NCI-H345 (cell line): ENCODE measurements around the gene DIAPH2.

Experiments used
- DNase-seq: peaks from one replicate; lab custom pipeline; 2025; lab: John Stamatoyannopoulos, UW

The DIAPH2 gene

DNA sequence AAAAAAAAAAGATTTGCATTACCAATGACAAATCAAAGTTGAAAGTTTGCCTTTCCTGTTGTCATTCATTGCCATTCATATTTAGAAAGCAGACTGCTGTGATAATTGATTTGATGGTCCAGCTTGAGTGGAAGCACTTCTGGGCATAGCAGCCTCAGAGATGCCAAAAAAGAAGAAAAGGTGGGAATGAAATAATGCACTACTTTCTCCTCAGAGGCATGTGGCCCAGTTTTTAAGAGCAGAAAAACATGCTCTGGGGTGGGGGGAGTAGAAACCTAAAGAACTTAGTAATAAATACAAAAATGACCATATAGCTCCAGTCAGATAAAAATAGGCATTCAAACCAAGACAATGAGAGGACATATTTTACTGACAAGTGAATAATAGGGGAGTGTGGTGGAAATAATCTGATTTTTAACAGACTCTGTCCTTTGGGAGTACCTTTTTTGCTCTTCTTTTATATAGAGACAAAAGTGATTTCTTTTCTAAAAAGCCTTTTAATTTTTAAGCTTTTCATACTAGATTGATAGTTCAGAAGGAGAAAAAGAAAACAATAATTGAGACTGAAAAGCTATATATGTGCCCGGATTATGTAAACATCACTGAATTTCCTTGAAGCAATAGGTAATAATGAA, 798.1 kb downstream of the DIAPH2 start:
- DNase-seq = no peak

DNA sequence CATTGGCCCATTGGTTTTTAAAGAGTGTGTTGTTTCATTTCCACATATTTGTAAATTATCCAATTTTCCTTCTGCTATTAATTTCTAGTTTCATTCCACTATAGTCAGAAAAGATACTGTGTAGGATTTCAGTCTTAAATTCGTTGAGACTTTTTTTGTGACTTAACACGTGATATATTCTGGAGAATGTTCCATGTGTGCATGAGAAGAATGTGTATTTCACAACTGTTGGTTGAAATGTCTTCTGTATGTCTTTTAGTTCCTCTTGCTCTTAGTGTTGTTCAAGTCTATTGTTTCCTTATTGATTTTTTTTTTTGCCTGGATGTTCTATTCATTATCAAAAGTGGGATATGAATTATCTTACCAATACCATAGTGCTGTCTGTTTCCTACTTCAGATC, 806.0 kb downstream of the DIAPH2 start:
- no peak for DNase-seq

DNA sequence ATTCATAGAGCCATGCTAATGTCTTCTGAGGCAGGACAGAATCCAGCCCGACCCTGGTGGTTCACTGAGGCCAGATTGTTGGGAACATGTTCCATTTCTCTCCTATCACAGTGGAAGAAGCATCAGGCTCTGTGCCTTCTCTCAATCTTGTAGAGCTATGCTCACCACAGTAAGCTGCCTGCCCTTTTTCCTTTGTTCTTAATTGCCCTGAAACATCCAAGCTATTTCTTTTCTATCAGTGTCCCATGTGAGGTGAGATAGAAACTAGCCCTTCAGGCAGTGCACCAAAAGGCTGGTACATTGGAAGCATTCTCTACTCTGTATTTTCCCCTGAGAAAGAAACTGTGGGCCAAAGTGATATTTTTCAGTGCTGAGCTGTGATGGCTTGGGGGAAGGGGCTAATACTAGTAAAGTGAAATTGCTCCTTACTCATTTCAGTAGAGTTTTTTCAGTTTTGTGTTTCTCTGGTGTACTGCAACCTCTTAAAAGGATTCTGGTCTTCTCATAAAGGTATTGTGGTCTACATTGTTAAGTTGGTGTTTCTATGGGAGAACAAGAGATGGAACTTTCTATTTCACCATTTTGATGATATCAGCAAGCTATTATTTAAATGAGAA, 810.2 kb downstream of the DIAPH2 start:
- no peak for DNase-seq

DNA sequence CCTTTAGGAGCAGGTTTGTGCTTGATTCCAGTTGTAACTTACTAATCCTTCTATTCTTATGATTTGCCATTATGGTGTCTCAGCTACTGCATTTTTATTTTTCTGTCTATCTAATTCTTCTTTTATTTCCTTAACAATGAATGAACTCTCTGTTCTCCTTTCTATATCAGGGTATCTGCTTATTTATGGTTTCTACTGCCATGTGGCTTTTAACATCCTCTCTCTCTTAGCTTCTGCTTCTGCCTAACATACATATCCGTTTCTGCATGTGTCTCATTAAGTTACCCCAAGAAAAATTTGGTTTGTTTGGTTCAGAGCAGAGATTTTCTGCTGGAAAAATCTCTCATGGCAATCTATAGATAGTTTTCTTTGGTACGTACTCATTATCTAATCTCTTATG, 813.5 kb downstream of the DIAPH2 start:
- DNase-seq = no peak

DNA sequence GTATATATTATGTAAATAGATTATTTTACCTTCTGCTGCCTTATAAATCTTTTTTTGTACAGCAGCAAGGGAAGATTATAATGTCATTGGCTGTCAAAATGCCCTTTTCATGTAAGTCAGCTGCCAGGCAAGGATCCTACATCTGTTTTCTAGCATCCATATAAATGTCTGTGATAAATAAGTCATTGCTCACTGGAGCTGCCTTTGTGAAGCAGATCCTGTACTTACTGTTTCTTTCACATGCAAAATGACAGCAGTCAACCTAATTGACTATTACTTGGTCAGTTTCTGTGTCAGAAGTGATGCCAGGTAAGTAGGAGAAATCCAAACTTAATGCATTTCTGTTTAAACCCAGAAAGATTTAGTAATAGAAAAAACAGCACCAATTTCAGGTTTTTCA, 819.8 kb downstream of the DIAPH2 start:
- no peak for DNase-seq

DNA sequence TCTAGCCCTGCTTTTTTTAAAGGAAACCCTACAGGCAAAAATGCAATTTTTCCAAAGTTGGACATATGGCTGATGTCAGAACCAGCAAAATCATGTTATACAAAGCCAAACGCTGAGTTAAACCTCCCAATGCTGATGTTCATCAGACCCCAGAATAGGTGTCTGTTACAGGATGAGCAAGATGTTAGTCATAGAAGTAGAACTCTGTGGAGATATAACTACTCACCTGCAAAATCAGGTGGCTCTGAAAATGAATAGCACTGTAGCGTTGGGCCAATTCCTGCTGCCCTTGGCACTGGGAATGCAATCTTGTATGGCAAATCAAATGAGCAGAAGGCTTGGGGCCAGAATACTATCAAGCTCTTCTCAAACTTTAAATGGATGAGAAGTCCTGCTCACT, 833.1 kb downstream of the DIAPH2 start:
- DNase-seq = no peak

DNA sequence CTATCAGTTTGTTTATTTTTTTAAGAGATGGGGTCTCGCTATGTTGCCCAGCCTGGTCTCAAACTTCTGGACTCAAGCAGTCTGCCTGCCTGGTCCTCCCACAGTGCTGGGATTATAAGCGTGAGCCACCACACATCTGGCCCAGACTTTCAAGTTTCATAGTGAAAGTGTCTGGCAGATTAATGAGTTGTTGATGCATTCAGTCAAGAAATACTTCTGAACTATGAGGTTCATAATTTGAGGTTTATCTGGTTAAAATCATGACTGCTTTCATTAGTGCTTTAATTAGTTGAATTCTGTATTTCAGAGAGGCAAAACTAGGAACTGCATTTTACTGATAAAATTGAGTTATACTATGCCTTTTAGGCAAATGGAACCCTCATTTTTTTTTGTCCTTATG, 837.7 kb downstream of the DIAPH2 start:
- DNase-seq = no peak

DNA sequence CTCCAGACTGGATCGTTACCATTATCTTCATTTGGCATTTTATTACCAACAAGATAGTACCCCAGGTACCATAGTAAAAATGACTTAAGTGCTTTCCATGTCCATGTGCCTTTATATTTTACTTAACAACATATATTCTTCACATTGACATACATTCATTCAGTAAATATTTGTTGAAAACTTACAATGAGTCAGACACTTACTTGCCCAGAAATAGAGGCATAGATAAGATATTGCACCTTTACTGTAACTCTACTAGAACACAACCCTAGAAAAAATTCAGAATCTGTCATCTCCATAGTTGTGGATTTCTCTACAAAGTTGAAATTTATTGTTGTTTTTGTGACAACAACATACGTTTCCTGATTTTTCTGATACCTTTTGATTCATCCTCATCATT, 839.7 kb downstream of the DIAPH2 start:
- DNase-seq = no peak

DNA sequence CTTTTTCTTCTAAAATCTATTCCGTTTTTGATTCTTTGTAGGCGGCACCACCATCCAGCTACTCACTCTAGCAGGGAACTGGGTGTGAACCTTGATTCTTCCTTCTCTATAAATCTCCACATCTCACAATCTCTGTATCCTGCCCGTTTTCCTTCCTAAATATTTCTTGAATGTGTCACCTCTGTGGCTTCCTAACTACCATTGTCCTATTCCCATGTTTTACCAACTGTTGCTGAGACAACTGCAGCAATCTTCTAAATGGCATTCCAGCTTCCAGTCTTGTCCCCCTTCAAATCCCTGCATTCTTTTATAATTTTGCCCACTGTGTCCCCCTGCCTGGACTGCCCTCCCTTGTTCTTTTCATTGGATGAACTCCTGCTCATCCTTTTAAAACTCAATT, 840.4 kb downstream of the DIAPH2 start:
- DNase-seq = no peak

DNA sequence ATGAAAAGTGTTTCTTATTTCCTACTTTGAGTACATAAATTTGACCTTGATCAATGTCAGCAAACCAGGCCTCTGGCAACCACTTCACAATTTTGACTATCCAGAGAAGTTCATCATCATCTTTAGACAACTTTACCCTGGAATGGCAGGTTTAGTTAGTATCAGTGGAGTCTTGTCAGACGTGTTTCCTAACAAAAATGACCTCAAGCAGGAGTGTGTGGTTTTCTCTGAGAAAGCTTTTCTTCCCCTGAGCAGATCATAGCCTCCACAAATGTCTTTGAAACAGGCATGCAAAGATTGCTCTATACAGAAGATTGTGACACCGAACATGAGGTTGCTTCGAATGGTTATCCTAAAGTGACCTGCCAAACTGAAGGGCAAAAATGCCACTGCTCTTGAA, 841.3 kb downstream of the DIAPH2 start:
- DNase-seq = no peak

DNA sequence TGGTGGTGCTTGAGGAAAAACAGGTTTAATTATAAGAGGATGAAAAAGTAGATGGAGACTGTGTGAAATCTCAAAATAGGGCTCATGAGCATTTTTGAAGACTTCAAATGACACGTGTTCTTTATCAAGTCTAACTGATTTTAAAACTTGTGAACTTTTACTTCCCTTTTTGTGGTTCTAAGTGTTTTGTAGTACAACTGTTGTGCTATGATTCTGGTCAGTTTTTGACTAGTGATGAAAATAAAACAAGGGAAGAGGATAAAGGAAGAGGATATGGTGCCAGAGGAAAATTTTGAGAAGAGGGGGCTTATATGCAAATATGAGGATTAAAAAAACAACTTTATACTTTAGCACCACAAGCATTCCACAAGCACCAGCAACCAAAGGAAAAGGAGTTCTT, 843.1 kb downstream of the DIAPH2 start:
- no peak for DNase-seq

DNA sequence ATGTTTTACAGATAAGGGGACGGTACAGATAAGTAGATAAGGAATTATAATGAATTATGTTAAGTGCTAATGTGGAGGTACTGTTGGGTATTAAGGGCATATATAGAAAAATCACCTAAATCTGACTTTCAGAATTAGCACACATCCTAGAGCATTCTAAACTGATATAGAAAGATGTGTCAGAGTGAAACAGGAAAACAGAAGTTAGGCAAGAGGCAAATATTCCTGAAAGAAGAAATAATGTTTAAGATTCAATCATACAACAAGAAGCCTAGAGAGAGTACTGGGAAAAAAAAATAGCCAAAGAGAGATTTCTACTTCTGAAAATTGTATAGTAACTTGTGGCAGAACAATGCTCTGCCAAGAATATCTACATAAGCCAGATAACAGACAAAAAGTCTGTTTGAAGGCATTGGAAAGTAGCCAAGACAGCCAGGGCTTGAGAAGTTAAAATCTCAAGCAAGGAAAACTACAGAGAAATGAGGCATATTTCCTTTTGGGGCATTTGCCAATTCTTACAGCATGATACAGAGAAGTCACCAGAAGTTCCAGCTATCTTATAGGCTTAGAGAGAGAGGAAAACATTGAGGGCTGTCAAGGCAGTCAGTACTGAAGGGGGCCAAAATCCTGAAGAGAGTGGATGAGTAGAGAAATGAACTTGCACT, 845.0 kb downstream of the DIAPH2 start:
- no peak for DNase-seq

DNA sequence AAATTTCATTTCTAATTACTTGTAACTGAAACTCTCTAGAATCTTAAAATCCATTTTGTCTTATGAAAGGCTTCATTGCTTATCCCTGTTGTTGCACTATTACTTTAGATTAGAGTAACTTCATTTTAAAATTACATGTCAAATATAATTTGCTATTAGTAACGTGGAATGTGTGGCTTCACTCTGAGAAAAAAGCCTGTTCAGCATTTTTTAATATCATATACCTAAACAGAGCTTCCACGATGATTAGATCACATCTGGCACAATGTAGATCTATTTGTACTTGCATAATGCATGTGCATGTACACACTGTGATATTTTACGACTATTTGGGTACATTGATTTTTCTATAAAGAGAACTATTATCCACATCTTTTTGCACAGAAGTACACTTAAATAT, 847.2 kb downstream of the DIAPH2 start:
- no peak for DNase-seq

DNA sequence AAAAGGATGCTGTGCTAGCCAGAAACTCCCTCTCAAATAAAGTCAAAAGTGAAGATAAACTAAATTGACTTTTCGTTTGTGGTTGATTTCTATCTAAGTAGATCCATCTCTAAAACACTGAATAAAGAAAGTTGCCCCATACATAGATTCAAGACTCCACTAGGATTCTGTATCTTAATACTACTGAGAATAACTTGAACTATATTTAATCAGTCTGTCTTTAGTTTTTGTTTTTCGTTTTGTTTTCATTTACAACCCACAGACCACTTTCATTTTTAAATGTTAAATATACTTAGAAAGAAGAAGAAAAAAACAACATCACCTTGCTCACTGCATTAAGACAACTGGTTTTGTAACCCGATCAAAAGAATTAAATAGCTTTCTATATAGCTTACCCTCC, 854.1 kb downstream of the DIAPH2 start:
- DNase-seq = no peak

DNA sequence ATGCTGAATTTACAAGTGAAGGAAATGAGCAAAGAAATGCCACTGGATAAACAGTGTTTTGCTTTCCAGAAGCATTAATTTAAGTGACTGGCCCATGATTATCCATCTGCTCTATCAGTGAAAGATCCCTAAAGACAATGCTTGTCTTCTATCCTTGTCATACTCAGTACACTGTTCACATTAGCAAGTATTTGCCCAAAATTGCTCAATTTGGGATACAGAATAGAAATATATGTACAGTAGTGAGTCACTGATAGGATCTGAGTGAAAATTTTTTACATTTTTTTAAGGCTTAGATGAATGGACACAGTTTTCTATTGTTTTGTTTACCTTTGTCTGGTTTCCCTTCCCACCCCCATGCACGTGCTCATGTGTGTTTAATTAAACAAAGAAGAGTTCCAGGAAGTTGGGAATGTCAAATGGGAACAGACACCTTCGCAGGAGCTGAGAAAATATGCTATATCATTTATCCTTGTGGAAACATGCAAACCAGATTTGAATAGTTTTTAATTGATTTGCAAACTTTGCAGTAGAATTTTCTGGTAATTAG, 855.4 kb downstream of the DIAPH2 start:
- no peak for DNase-seq

DNA sequence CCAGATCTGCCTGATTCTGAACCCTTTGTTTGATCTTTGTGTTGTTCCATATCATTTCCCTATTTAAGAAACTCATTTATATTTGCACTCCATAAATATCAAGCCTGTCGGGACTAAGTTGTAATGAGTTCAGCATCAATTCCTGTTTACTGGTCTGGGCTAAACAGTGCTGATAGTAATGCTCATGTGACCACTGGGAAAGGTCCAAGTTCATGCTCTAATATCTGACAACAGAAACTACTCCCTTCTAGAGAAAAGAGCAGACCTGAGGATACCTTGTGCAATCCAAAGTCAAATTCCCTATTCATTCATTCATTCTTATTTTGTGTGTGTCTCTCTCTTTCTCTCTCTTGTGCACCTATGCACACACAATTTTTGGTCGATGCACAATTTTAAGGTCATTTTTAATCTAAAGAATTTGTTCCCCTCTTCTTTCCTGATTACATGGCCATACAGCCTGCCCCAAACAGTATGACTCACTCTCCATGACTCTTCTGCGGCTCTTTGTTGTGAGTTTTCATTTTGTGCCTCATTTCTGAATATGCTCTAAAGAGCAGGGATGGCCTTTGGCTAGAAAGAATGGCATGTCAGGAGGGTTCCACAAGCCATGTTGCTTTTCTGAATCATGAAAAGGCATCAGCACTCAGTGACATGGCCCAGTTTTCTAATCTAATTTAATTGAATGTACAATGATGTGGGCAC, 863.4 kb downstream of the DIAPH2 start:
- DNase-seq = no peak

DNA sequence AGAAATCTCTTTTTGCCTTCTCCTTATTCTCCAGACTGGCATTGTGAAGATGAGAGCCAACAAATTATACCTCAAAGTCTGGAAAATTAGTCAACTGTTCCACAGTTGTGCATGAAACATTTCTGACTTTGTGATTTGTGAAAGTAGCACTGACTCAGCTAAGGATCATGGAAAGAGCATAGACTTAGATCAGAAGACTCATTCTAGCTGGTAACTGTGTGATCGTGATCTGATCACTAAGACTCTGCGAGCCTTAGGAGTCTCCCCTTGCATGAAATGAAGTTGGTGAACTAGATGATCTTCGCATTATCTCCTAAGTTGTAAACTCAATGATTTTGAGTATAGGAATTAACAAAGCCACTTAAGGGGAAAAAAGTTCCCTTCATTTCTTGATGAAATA, 867.2 kb downstream of the DIAPH2 start:
- no peak for DNase-seq

DNA sequence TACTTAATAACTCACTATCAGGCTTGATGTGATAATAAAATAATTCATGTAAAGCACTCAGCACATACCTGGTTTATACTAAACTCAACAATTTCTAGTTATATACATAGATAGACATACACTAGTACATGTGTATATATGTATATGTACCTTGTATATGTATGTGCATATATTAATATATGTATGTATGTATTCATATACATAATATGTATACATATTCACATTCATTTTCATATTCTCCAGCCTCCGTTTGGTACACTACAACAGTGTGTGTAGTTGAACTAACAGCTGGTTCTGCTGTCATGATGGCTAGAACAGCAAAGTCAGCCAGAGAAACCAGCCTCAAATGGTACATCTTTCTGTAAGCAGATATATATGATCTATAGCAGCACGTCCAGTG, 869.2 kb downstream of the DIAPH2 start:
- DNase-seq = no peak

DNA sequence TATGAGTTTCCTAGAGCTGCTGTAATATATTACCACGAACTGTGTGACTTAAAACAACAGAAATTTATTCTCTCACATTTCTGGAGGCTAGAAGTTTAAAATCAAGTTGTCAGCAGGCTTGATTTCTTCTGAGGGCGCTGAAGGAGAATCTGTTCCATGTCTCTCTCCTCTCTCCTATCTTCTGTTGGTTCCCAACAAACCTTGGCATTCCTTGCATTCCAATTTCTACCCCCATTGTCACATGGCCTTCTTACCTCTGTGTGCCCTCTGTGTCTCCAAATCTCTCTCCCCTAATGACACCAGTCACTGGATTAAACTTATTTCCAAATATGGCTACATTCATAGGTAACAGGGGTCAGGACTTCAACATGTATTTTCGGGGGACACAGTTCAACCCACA, 871.7 kb downstream of the DIAPH2 start:
- no peak for DNase-seq

DNA sequence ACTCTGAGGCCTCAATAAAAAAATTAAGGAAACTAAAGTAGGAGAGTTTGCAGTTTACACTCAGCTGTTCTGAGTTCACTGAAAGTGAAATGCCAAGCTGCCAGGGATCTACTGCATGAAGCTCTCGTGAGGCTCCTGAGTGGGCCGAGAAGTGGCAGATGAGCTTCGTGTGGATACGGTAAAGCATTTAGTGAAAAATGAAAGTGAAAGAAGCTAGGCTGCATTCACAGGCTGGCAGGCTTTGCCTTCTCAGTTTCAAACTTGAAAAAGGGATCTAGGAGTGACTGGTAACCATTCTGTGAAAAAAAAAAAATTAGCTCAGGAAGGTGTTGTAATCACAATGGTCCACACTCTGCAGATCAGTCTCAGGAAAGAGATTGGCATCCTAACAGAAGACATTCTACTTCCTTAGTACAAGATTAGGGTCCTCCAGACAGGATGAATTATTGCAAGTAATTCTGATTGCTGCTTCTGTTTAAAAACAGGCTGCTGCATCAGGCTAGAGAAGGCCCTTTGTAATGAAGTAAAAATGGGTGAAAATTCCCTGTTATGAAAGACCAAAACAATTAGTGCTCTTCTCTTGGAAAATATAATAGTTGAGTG, 879.0 kb downstream of the DIAPH2 start:
- DNase-seq = peak; percentile 55

DNA sequence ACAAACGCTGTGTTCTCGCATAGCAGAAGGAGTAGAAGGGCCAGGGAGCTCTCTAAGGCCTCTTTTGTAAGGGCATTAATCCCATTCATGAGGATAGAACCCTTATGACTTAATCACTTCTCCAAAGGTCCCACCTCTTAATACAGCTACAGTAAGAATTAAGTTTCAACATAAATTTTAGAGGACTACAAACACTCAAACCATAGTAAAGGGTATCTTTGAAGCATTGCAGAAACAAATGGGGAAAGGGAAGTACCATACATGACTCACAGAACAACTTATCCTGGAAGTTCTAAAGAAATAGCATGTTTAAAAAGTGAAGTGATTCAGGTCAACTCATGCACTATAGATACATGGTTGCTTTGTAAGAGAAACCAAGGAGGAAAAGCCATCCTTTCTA, 879.9 kb downstream of the DIAPH2 start:
- DNase-seq = no peak

DNA sequence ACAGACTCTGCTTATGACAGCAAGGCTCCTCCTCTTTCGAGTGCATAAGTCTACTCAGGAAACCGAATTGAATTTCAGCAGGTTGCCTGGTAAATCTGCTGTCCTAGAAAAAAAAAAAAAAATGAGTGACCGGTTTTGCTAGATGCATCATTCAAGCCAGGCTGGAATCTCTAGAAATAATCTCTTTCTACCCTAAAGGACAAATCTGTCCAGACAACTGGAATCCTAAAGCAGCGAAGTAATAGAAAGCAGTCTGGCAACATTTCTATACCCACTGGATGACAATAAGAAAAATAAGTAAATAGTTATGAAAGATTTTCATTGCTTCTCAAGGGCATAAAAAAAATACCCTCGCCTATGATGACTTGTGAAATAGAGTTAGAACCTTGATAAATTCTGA, 902.5 kb downstream of the DIAPH2 start:
- DNase-seq = no peak
